HG02885 (cell line): ENCODE measurements around the gene FOXP4.

Experiments used
- ATAC-seq: cut with Tn5 transposase; IDR thresholded peaks from one replicate; pipeline ENCODE4 v1.9.1; 2021; ENCODE audit warnings: mild to moderate bottlenecking; ENCODE audit not compliant: unreplicated experiment, poor library complexity

The FOXP4 gene

GRCh38 chr6:41639809-41640371 lies 93.7 kb downstream of the FOXP4 start:
- ATAC-seq, result no peak

- no peak for ATAC-seq
These were observed 94.2 kb downstream of the FOXP4 start for GRCh38 chr6:41640426-41640825.

GRCh38 chr6:41641352-41641925 lies 95.3 kb downstream of the FOXP4 start:
- no peak for ATAC-seq

- ATAC-seq, result no peak
These were observed 96.1 kb downstream of the FOXP4 start for GRCh38 chr6:41642090-41642959.

GRCh38 chr6:41642960-41643898 lies 97.0 kb downstream of the FOXP4 start:
- no peak for ATAC-seq

- ATAC-seq, result no peak
These were observed 97.7 kb downstream of the FOXP4 start for GRCh38 chr6:41643899-41644269.

- ATAC-seq, result no peak
These were observed 98.2 kb downstream of the FOXP4 start for GRCh38 chr6:41644297-41644879.

GRCh38 chr6:41645007-41645618 lies 98.9 kb downstream of the FOXP4 start:
- no peak for ATAC-seq

- no peak for ATAC-seq
These were observed 100.0 kb downstream of the FOXP4 start for GRCh38 chr6:41646026-41646795.

GRCh38 chr6:41647061-41647511 lies 100.9 kb downstream of the FOXP4 start:
- ATAC-seq, result no peak

- ATAC-seq, result no peak
These were observed 101.9 kb downstream of the FOXP4 start for GRCh38 chr6:41648070-41648585.

GRCh38 chr6:41648921-41649320 lies 102.7 kb downstream of the FOXP4 start:
- no peak for ATAC-seq

GRCh38 chr6:41649596-41649995 lies 103.4 kb downstream of the FOXP4 start:
- no peak for ATAC-seq

GRCh38 chr6:41650120-41650519 lies 103.9 kb downstream of the FOXP4 start:
- no peak for ATAC-seq

GRCh38 chr6:41651246-41651961 lies 105.2 kb downstream of the FOXP4 start:
- ATAC-seq, result no peak
